SW480 (cell line): Measurements from ENCODE around the gene PHF23.

Experiments used
- DNase-seq: peaks from one replicate; pipeline ENCODE4 v3.0.0-alpha.2; 2016; ENCODE audit warnings: low spot score

The PHF23 gene

GRCh38 chr17:7219812-7220592 lies 19.3 kb downstream of the PHF23 start, which contains the start of the genes ACADVL and DLG4:
Gene ACADVL, plus strand, starts transcription at chr17:7219938. Its CDS starts 47 bp downstream, at chr17:7219985.
Gene DLG4, minus strand, starts transcription at chr17:7219836.
- peak; percentile 91 for DNase-seq

DNA sequence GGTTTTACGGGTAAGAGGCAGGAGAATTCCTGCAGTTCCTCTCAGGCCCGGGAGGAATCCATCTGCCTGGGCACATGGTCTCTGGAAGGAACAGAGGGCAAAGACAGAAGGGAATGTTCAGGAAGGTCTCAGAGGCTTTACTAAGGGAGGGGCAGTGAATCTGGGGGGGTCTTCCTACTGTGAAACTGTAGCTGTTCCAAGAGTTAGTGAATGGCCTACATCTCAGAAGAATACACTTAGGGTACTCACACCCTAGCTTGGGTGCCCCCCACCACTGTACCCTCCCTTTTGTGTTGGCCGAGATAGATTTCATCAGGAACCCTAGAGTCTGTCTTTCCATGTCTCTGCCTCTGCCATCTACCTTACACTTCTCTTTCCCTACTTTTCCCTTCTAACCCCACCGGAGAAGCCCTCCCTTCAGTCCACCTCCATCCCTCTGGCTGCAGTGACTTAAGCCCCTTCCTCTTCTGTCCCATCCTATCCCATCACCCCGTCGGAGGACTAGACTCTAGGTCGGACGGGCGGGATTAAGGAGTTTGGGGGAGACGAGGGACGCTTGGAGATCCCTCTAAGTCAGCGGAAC lies 19.9 kb downstream of the PHF23 start:
- no peak for DNase-seq

DNA sequence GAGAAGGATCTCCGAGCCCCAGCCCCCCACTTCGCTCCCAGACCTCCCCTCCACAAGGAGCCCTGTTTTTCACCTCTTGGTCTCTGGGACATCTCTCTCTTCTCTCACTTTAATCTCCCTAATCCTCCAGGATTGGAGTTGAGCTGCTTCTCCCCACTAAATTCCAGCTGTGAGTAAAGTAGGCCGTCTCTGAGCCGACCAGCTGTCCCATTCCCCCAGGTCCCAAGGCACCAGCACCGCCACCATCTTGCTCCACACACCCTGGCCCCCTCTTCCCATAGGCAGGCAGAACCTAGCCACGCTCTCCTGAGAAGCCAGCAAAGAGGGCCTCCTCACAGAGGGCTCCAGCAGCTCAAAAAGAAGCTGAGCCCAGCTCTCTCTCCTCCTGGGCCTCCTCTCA lies 20.5 kb downstream of the PHF23 start:
- DNase-seq, result no peak

- DNase-seq, result no peak
Observed at GRCh38 chr17:7218166-7218565, 21.1 kb downstream of the PHF23 start.

DNA sequence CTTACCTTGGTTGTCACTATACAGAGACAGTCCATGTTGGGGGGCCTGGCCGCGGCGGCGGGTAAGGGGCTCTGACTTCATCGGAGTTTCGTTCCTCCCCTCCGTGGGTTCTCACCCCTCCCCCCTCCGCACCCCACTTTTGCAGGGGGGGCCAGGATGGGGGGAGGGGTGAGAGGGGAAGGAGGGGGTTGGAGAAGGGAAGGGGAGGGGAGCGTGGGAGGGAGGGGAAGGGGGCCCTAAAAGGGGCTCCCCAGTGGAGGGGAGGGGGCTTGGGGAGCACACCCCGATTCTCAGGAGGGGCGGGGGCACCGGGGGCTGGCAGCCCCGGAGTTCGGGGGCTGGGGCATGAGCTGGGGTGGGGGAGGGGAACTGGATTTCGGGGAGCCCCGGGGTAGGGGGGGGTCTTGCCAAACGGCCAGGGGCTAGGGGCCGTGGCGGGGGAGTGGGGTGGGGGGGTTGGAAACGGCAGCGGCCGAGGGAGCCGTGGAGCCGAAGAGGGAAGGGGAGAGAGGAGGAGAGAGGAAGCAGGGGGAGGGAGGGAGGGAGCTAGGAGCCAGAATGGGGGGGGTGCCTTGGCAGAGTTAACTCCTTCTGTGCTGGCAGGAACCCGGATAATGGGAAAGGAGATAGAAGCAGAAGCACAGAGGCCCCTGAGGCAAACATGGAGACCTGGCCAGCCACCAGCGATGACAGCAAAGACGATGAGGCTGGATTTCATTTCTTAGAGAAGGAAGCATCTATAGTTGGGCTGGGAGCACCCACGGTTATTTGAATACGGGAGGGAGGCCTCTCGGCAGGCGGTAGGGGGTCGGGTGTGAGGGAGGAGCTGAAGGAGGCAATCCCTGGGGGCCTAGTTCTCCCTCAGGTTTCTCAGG lies 21.9 kb downstream of the PHF23 start:
- DNase-seq, result peak; percentile 32

DNA sequence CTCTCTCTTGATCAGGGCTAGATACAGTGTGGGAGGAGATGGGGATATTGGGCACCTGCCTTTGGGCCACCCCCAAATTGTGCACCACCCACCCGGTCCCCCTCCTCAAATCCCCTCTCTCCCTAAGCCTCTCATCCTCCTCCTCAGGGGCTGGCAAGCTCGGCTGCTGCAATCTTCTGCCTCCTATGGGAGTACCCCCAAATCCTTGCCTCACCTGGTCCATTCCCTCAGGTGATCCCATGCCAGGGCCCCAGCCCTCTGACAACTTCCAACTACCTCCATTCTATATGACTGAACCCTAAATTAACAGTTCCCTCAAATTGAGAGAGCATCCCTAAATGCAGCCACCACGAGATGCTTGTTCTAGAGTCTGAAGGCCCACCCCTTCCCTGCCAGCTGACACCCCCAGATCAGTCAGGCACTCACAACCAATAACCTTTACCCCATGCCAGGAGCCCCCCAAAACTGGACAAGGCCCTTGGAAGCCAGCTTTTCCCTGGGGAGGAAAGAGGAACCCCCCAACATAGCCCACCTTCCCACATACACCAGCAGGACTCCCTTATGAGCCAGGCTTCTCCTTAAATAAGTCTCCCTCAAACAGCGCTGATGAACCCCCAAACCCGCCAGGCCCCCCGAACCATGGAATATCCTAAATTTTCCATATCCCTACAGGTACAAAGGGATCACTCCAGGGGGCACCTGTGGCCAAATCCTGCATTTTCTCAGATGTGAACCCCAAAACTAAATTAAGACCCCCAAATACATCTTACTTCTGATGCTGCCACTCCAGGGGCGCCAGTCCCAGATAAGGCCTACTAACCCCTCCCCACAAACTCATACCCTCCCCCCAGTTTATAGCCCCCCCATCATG lies 22.8 kb downstream of the PHF23 start:
- no peak for DNase-seq

DNA sequence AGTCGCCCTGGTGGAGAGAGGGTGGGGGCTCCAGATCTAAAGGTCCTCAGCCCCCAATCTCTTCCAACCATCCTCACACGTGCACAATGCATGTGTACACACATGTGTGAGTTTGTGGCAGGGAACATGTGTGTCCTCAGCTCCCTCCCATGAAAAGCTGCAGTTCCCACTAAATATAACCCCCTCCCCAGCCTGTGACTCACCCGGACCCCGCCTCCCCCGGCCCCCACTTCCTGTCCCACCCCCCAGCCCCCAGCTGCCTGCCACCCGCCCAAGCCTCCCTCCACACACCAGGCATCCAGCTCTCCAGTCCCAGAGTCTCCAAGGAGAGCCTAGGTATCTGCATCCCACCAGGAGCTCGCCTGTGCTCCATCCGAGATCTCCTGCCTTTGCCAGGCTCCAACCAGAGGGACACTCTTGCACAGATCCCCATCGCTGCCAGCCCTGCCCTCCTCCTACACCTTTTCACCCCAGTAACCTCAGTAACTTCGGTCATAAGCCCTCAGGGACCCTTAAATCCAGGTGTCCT lies 23.5 kb downstream of the PHF23 start:
- DNase-seq, result no peak

DNA sequence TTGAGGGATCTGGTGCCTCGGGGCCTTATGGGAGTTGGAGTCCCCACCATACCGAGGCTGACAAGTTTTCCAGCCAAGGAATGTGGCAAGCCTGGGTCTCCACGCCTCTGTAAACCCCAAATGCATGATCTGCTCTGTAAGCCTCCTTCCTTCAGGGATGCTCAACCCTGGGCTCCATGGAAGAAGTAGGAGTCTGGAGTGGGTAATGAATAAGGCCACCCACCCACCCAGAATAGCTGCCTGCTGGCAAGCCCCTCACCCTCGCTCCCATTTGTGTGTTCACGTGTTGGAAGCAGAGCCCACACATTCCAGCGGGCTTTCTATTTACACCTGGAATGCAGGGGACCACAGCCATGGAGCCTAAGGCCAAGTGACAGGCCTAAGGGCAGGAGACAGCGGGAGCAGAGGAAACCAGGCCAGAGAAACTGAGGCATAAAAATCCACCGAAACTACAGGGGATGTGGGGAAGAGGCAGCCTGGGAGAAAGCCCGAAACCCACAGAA lies 24.1 kb downstream of the PHF23 start:
- DNase-seq, result no peak

- DNase-seq, result peak; percentile 97
Observed at GRCh38 chr17:7214300-7215135, 24.7 kb downstream of the PHF23 start.

GRCh38 chr17:7213895-7214299 lies 25.4 kb downstream of the PHF23 start:
- peak; percentile 81 for DNase-seq

DNA sequence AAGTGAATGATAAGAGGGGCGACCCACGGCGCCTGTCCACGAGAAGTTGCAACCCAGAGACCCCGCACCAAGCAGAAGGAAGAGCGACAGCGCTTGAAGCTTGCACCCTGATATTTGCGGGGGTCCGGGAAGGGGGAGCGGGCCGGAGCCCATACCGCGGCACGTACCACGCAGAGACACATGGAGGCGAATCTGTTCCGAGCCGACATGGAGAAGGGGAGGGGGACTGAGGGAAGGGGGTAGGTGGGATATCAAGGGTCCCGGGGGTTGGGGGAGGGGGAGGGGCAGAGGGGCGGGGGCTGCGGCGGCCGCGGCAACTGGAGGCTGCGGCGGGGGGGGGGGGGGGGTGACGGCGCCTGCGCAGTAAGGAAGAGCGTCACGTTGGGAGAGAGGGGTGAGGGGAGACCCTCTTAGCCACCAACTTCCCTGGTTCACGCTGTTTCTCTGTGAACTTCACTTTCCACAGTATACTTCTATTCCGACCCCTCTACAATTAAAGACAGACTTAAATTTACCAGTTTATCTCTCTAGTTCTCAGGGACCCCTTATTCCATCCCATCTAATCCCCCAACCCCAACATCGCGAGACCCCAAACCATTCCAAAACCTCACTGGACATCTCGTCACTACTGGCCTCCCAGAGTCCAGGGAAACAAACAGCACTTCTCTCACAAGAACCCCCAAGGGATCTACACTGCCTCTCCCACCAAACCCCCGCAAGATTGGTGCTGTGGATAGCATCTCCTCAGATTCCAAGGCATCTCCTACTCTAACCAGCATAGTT lies 27.6 kb downstream of the PHF23 start:
- DNase-seq, result no peak

GRCh38 chr17:7208754-7209460 lies 30.4 kb downstream of the PHF23 start:
- DNase-seq, result no peak

- no peak for DNase-seq
Observed at GRCh38 chr17:7208027-7208571, 31.2 kb downstream of the PHF23 start.

DNA sequence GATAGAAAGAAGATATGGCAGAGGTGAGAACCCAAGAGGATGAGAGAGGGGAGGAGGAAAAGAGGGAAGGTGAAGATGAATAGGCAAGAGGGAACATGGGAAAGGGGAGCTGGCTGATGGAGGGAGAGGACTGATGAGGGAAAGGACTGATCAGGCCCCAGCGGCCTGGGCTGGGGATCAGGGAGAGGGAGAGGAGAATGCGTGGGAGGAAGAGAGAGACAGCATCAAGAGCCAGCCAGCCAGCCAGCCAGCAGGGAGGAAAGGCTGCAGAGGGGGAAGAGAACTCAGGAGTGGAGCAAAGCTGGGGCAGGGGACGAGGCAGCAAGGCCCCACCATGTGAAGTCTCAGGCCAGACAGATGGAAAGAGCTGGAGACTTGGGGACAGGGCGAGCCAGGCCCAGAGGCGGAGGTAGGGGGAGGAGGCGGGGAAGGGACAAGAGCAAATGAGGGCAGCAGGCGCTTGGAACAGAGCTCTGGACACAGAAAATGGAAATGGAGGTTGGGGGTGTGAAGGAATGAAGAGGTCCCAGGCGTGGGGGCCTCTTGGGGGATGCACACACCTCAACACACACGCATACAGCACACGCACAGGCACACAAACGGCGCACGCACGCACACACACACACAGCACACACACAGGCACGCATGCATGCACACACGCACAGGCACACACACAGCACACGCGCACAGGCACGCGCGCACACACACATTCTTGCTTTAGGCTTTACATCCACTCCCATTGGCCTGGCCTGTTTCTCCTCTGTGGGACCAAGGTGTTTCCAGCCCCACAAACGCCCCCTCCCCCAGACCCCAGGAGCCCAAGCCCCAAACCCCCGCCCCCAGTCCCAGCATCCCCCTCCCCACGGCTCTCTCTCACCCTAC lies 31.9 kb downstream of the PHF23 start:
- no peak for DNase-seq

DNA sequence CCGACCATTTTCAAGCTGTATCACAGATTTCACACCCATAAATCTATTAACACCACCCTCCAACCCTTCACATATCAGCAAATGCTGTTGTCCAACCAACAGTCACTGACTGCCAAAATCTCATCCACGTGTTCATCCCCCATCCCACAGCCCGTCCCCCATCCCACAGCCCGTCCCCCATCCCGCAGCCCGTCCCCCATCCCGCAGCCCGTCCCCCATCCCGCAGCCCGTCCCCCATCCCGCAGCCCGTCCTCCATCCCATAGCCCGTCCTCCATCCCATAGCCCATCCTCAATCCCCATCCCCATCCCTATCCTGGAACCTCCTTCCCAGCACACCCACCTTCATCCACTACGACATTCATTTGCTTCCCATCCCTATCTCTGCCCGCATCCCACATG lies 33.7 kb downstream of the PHF23 start:
- no peak for DNase-seq

GRCh38 chr17:7204828-7205461 lies 34.3 kb downstream of the PHF23 start:
- DNase-seq, result peak; percentile 52

DNA sequence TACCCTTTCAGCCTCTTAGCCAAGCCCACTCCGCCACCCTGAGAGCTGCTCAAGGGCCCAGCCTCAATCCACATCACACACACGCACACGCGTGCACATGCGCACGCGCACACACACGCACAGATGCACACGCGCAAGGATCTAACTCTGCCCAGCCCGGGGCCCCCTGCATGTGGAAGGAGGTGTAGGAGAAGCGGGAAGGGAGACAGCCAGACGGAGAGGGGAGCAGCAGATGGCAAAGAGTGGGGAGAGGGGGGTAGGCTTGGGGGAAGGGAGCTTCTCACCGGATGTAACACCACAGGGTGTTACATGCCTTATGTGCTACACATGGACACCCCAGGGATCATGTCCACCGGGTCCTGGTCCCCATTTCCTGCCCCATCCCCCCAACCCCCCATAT lies 34.9 kb downstream of the PHF23 start:
- DNase-seq, result no peak
